Measurements from ENCODE around the gene GABBR2. TPM values are rescaled to one million over a fixed set of nuclear protein-coding genes. Genes with fewer than 3 reads are reported as not detected.

GABBR2 gene
- total and polyA plus RNA-seq, 12 donors = under 0.01 to 1.3 (median 0.45) TPM

- Histone ChIP-seq H3K27ac (peak overlapping the region in 3 of 10 donors; percentile 16 to 53 (median 28)), H3K4me3 (no peak overlapping the region), H3K36me3 (no peaks in the 10 kb centered on the region), H3K27me3 (peaks cover 0 to 36% (median 6%) of the 10 kb centered on the region in 7 donors), H3K4me1 (no peaks in the 10 kb centered on the region), H3K9me3 (no peaks in the 10 kb centered on the region)
- ATAC-seq = no peak
- no peak for TF ChIP-seq CTCF (IDR thresholded peaks at IDR 0.05)
- DNase-seq = no peak
- intact Hi-C loops (cut with DNase I) = no loop called here
- 64% methylated on average over 14 of the region's 14 CpGs for WGBS, 2 donors
Observed at GRCh38 chr9:98402019-98402840, 306.5 kb downstream of the GABBR2 start.

DNA sequence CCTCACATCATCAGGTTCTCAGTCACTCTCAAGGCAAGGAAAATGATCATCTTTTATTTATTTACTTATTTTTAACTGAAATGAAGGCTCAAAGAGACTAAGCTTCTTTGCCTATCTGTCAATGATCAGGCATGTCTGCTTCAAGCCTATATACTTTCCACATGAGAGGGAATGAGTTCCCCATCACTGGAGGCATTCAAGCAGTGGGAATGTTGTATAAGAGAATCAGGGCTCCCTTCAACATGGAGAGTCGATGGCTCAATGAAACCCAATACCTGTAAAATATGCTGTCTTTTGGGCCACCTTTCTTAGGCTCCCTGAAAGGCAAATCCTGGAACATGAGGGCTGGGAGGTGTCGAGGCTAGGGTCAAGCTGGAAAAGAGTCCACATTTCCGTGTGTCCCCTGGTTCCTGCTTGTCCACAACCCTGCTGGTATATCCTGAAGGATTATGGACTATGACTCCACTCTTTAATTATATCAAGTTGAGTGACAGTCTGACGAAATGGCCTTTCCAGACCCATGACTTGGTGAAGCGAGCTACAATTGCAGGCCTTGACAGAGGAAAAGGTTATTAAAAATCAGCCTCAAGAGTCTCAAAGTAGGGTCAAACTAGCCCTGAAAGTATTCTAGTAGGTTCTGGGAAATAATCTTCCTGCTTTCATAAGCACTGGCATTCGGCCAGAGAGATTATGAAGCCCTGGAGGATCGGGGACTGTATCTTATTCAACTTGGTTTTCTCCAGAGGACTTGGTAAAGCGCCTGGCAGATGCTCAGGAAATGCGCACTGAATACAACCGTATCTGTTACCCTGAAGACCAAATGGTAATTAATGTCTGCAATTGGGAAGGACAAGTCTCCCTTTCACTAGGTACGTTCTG lies 307.4 kb downstream of the GABBR2 start:
- ATAC-seq (peak; percentile 31 to 83 (median 54)), DNase-seq (peak in 1 of 2 donors; percentile 58)
- Histone ChIP-seq H3K9me3 (no peaks in the 10 kb centered on the region), H3K27ac (peak overlapping the region in 3 of 10 donors; percentile 16 to 53 (median 51)), H3K36me3 (no peaks in the 10 kb centered on the region), H3K27me3 (peaks cover 0 to 36% (median 6%) of the 10 kb centered on the region in 7 donors), H3K4me1 (no peaks in the 10 kb centered on the region), H3K4me3 (no peak overlapping the region)
- intact Hi-C loops (cut with DNase I) = no loop called here
- TF ChIP-seq CTCF (IDR thresholded peaks at IDR 0.05) = no peak
- 41 to 49% methylated on average over 11 of the region's 11 CpGs for WGBS, 2 donors

GRCh38 chr9:98399950-98400683 lies 308.6 kb downstream of the GABBR2 start:
- ATAC-seq (no peak), DNase-seq (no peak)
- TF ChIP-seq CTCF (IDR thresholded peaks at IDR 0.05) = no peak
- H3K27me3 ChIP-seq = peaks cover 0 to 41% (median 18%) of the 10 kb centered on the region in 7 donors
- WGBS, 2 donors = 90% methylated on average over 8 of the region's 8 CpGs
- no peaks in the 10 kb centered on the region for H3K4me1 ChIP-seq
- intact Hi-C loops (cut with DNase I) = no loop called here
- no peak overlapping the region for H3K27ac ChIP-seq
- no peaks in the 10 kb centered on the region for H3K36me3 ChIP-seq
- no peaks in the 10 kb centered on the region for H3K9me3 ChIP-seq
- H3K4me3 ChIP-seq = no peak overlapping the region

DNA sequence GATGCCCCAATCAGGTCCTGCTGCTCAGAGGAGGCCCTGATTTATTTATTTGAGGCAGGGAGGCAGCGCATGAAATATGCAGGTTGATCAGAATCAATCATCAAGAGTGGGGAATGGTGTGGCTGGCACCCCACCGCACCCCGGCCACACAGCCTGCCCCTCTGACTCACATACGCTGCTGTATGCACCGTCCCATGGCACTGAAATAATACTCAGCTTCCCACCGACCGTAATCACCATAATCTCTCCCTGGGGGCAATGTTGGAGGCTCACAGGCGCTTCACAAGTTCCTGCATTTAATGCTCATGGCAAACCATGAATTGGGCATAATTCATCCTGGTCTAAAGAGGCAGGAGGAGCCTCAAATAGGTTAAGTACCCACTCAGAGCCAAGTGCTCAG lies 312.1 kb downstream of the GABBR2 start:
- Histone ChIP-seq H3K36me3 (no peaks in the 10 kb centered on the region), H3K27me3 (peaks cover 0 to 35% (median 17%) of the 10 kb centered on the region in 7 donors), H3K4me3 (no peak overlapping the region), H3K4me1 (no peaks in the 10 kb centered on the region), H3K9me3 (no peaks in the 10 kb centered on the region), H3K27ac (no peak overlapping the region)
- DNase-seq = no peak
- intact Hi-C loops (cut with DNase I) = no loop called here
- 73 to 78% methylated on average over 8 of the region's 8 CpGs for WGBS, 2 donors
- TF ChIP-seq CTCF (IDR thresholded peaks at IDR 0.05) = no peak
- no peak for ATAC-seq
